NCI-H1092 treated with DMSO at 0.1 percent for 48 hours (cell line): ENCODE results near the gene PARM1.

Source experiments
- DNase-seq: peaks from one replicate; lab custom pipeline; 2025; lab: John Stamatoyannopoulos, UW

The PARM1 gene

GRCh38 chr4:75087865-75088264, 154.9 kb downstream of the PARM1 start:
- no peak for DNase-seq

GRCh38 chr4:75089206-75089605, 156.3 kb downstream of the PARM1 start:
- no peak for DNase-seq

GRCh38 chr4:75099321-75099720, 166.4 kb downstream of the PARM1 start:
- DNase-seq, result no peak
